ENCODE measurements around the gene GALNT9.

DNA sequence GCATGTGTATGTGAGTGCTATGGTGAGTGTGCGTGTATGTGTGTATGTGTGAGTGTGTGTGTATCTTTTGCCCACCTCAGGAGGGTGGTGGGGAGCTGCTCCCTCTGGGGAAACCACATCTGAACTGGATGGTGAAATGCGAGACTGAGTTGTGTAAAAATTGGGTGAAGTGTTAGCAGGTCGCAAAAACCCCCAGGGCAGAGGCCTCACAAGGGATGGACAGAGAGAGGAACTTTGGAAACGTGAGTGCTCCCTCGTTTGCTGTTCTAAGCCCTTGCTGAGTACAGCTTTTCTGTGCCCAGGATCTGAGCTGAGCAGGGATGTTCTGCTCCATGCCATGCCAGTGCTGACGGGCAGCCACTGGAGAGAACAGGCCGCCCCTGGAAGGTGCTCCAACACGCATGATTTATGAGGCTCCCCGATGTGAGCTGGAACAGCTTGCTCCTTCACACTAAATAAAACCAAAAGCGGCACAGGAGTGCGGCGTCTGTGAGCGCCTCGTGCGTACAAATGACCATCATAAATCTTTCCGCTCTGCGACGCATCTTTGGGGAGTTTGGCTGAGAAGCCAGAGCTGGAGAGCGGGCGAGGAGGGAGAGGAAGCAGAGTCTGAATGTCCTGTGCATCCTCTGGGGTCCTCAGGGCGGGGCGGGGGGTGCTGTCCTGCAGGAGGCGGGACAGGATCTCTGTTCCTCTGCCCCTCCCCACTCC lies 14.1 kb upstream of the GALNT9 start:
- TF ChIP-seq EZH2 (IDR thresholded peaks at IDR 0.05; ENCODE audit: borderline replicate concordance, low read length) = no peak
- TF ChIP-seq, protein P1, sequence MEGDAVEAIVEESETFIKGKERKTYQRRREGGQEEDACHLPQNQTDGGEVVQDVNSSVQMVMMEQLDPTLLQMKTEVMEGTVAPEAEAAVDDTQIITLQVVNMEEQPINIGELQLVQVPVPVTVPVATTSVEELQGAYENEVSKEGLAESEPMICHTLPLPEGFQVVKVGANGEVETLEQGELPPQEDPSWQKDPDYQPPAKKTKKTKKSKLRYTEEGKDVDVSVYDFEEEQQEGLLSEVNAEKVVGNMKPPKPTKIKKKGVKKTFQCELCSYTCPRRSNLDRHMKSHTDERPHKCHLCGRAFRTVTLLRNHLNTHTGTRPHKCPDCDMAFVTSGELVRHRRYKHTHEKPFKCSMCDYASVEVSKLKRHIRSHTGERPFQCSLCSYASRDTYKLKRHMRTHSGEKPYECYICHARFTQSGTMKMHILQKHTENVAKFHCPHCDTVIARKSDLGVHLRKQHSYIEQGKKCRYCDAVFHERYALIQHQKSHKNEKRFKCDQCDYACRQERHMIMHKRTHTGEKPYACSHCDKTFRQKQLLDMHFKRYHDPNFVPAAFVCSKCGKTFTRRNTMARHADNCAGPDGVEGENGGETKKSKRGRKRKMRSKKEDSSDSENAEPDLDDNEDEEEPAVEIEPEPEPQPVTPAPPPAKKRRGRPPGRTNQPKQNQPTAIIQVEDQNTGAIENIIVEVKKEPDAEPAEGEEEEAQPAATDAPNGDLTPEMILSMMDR (conservative IDR thresholded peaks at IDR 0.05 in 1 of 2, IDR thresholded peaks at IDR 0.05 in 1 of 2; ENCODE audit: extremely low read depth in 1 of 2, insufficient read depth in 1 of 2, low read depth in 1 of 2, low read length in 2 of 2) = no peak

Measured in mammary epithelial cell (primary cell).